OCI-M2 (cell line): Measurements from ENCODE around the gene MLEC.

Experiments
- DNase-seq: peaks from one replicate; lab custom pipeline; 2025; ENCODE audit not compliant: unreplicated experiment; lab: John Stamatoyannopoulos, UW

Gene MLEC

GRCh38 chr12:120690083-120690450, 3.1 kb downstream of the MLEC start:
- no peak for DNase-seq

DNA sequence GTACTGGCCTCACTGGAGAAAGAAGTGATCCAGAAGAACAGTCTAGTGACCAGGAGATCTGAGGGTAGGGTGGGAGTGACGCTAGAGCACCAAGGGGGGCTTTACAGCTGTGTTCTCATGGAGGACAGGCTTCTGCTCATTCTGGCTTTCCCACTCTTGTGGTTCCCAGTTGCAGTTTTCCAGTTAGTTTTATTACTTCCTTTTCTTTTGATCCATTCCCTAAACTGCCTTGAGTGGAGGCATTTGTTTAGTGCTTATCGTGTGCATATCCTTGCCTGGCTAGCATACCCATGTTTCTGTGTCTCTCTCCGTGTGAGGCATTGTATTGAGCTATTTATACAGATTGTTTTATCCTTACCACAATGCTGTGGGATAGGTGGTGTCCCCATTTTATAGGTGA, 4.0 kb downstream of the MLEC start:
- no peak for DNase-seq

DNA sequence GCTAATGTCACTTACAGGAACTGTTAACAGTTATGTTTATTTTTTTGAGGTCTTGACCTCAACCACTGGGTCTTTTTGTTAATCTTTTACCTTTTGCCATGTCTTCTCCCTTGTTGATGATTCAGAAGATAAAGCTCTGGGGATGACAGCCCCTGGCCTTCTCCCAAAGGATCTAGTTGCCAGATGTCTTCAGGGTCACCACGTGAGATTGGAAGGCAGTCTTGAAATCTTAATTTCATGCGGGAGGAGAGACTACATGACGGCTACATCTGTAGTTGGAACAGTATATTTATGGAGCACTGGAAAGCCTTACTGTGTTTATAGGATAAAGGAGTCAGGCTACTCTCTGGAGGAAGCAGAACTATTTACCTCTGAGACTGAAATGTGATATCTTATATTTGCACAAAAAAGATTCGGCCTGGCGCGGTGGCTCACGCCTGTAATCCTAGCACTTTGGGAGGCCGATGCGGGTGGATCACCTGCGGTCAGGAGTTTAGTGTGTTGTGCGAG, 5.6 kb downstream of the MLEC start:
- DNase-seq: no peak

DNA sequence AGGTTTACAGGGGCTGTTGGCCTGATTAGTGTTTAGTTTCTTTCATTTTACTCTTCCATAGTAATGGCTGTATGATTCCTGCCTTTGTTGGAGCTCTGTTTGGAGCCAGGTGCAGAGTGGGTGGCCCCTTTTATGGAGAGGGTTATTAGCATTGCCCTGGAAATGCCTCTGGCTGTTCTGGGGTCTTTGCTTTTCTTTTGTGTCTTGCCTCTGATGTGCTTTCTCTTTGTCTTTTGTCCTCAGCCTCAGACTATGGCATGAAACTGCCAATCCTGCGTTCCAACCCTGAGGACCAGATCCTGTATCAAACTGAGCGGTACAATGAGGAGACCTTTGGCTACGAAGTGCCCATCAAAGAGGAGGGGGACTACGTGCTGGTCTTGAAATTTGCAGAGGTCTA, 6.9 kb downstream of the MLEC start:
- DNase-seq: no peak

- no peak for DNase-seq
Measured at GRCh38 chr12:120696626-120697025, 9.7 kb downstream of the MLEC start.

GRCh38 chr12:120697344-120697743, 10.4 kb downstream of the MLEC start:
- no peak for DNase-seq

DNA sequence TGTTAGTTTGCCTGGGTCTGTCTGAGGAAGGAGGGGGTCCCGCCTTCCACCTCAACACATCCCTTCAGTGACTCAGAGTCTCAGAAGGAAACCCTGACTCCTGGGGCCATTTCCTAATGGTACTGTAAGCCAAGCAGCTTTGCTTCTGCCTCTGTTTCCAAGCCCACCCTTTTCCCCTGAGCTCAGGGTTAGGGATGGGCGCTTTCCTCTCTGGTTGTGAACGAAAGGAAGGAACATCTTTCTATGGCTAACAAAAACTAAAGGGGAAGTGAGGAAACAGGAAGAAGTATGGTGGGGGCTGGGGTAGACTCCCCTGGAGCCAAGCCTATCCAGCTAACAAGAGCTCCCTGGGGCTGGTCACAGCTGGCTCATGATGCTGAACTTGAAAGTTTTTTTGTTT, 11.7 kb downstream of the MLEC start:
- no peak for DNase-seq

DNA sequence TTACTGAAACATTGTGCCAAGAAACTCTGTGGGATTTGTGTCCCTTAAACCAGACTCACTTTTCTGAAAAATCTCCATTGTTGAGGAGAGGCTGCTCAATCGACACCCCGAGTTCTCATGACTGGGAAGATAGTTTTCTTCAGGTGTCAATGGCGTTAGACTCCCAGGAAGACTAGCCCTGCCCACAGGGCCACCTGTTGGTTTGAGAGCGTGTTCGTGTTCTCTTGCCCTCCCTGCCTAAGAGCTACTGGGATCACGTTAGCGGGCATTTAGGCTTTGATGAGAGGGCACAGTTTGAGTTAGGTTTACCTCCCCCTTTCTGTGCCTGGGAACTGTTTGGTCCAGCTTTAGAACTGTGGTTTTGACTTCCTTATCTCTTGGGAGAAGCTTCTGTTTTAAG, 12.6 kb downstream of the MLEC start:
- no peak for DNase-seq

DNA sequence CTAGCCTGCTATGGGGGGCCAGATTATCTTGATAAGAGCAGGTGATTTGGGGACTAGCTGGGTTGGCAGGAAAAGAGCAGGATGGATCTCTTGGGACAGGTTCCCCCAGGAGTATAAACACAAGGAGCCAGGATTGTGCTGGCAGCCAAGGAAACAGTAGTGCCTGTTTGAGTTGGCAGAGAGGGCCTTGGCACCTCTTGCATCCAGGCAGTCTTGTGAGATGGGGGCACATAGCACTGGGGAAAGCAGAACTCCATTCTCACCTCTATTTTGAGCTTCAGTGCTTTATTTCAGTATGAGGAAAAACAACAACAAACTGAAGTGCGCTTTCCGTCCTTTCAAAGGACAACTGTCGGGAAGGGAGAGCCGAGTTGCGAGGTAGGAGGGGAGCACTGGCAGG, 13.9 kb downstream of the MLEC start:
- no peak for DNase-seq

DNA sequence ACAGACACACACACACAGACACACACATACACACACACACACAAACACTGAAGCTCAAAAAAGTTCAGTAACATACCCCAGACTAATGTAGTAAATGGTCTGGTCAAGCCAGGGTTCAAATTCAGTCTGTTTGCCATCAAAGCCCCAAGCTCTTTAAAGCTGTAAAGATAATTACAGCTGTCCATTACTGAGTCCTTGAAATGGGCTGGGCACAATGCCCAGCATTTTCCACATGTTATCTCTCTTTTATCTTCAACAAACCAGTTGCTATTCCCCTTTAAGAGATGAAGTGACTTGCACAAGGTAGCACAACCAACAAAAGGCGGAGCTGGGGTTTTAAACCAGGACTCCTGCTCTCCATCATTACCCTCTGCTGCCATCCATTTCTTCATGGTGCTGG, 15.7 kb downstream of the MLEC start:
- DNase-seq: no peak

DNA sequence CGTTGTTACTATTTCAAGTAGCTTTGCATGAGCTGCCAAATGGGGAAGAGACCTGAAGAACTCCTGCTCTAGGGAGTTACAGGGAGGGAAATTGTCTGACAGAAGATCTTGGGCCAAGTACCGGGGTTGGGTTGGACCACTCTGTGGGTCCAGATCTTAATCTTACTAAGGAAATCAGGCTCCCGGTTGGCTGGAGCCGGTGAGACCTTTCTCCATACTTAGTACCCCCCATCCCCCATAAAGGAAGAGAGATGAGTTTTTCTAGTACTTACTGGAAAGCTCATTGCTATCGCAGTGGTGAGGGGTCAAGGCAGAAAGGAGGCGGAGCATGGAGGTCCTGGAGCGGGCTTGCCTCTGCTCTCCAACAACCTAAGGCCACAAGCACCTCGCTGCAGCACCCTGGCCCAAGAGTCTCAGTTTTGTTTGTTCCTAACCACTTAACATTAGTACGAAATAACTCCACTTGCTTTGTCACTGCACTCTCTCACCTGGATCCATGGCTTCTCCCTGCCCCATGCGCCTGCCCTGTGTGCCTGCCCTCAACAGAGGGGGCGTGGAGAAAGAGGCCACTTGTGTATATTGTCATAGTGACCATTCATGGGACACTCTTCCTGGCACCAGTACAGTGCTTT, 16.5 kb downstream of the MLEC start:
- no peak for DNase-seq

DNA sequence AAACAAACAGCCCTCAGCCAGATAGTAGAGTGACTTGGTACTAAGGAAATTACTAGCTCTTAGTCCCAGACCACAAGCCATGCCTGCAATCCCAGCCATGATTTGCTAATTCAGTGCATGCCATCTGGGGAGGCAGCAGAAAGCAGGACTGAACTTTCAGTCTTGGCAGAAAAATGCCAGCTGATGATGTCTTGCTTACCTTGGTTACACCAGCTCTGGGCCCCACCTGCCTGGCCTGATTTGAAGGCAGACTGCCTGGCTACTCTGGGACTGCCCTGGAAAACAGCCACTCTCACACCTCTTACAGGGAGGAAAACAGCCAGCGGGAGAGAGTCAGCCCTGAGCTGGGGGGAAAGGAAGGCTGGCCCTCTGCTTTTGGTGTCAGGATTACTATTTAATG, 18.7 kb downstream of the MLEC start:
- DNase-seq: no peak

DNA sequence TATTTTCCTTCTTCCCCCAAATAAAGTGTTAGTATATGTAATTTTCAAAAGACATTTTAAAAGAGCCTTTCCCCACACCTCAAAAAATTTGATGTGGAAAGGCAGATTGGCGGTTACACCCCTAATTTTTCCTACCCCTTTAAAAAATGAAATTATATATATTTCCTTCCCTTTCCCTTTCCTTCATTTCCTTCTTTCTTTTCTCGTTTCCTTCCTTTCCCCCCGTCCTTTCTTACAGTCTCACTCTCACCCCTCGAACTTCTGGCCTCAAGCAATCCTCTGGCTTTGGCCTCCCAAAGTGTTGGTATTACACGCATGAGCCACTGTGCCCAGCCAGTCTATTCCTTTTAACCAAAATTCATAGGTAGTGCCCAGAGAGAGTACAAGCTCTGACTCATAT, 19.1 kb downstream of the MLEC start:
- DNase-seq: no peak

DNA sequence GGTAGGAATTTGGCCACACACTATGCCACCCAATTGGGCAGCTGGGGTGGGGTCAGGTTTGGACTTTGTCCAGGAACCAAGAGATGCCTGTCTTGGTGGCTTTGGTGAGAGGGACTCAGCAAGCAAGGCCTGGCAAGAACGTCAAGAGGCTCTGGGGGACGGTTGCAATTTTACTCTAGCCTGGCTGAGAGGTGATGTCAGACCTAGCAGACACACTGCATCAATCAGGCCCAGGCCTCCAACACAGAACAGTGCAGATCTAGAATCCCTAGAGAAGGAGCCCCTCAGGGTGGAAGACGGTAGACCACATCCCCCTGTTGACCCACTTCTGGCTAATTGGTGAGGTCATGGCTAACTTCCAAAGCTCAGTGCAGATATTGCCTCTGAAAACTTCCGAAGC, 21.7 kb downstream of the MLEC start:
- no peak for DNase-seq

GRCh38 chr12:120710031-120710804, 23.3 kb downstream of the MLEC start, which contains the start of gene UNC119B:
TSS of gene UNC119B (plus strand) at chr12:120710458. CDS start at chr12:120710475, 17 bp downstream.
- DNase-seq: no peak

GRCh38 chr12:120710805-120711296, 23.9 kb downstream of the MLEC start:
- no peak for DNase-seq

DNA sequence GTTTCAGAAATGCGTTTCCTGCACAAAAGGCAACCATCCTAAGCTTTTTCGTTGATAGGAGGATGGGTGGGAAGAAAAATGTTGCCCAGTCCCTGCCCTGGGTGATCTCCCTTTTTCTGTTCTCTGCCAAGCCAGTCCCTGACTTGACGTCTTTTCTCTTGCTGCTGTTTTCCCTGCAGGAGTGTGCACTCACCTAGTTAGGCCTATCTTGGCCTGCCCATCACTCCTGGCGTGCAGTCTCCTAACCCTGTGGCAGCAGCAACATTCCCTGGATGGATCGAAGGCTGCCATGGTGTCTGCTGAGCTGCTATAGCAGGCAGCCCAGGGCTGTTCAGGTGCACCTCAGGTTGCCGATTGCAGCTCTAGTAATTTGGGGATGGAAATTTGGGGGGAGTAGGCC, 24.5 kb downstream of the MLEC start:
- DNase-seq: no peak

DNA sequence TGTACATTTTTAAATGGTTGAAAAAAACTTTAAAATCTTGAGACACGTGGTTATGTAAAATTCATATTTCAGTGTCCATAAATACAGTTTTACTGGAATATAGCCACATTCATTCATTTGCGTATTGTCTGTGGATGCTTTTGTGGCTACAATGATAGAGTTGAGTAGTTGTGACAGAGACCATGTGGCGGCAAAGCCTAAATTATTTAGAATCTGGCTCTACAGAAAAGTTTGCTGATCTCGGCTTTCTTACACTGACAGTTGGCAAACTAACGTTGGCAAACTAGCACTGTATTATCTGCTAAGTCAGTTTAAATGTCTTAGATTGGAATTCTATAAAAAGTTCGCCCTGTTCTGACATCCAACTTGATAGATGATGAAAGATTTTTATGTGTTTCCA, 25.7 kb downstream of the MLEC start:
- DNase-seq: no peak

- DNase-seq: no peak
Measured at GRCh38 chr12:120713861-120714482, 27.0 kb downstream of the MLEC start.

GRCh38 chr12:120718055-120718454, 31.1 kb downstream of the MLEC start:
- no peak for DNase-seq

DNA sequence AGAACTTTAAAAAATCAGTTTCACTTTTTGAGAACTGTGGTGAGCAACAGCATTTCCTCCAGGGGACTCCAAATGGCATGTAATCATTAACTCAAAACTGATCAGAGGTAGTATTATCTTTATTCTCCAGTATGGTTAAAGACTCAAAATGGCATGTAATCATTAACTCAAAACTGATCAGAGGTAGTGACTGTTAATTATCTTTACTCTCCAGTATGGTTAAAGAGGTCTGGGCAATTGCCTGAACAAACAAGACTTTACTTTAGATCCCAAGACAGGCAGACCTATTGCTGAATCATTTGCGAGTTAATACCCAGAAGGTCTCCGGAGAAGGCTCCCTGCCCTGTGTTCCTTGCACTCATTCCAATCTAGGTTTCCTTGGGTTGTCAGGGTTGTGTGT, 32.1 kb downstream of the MLEC start:
- DNase-seq: no peak
